HepG2 (cell line): ENCODE data around the gene CPNE1. TPM values are rescaled to one million over a fixed set of nuclear protein-coding genes. Genes with fewer than 3 reads are reported as not detected.

Experiments
- ATAC-seq: fragments of 200-7000 bp; cut with Tn5 transposase; 3 replicates; pipeline ENCODE4 v1.9.1; 2020; ENCODE audit warnings: mild to moderate bottlenecking, moderate library complexity
- BruUV-seq: library from RNA; stranded (reverse); fragments of 400-500 nt; replicated peaks from 2 replicates; lab custom pipeline; 2021; lab: Mats Ljungman, UMichigan
- CTCF ChIA-PET: fragments of 300-600 bp; formaldehyde crosslinking; extraction: SDS; loops from one replicate; lab custom pipeline; 2021; ENCODE audit warnings: low total read pairs, inconsistent platforms, low intra/inter-chr PET ratio; lab: Yijun Ruan, JAX
- POLR2A ChIA-PET: fragments of 350-600 bp; sonication (Branson Sonifier 250); formaldehyde crosslinking; loops from one replicate; lab custom pipeline; 2020; ENCODE audit warnings: antibody characterized with exemption, inconsistent platforms; lab: Yijun Ruan, JAX
- DNase-seq: peaks from one replicate; pipeline ENCODE4 v3.0.0-alpha.2; 2015; ENCODE audit warnings: low spot score
- FAIRE-seq: peaks from 3 replicates; lab custom pipeline; 2011; peaks lifted over from hg19 to GRCh38; lab: Jason Lieb, UNC
- H2AFZ ChIP-seq: one replicate; pipeline ENCODE4 v1.6.1; 2011; ENCODE audit warnings: low read length, inconsistent platforms
- H3K27ac ChIP-seq: fragments of 300-600 bp; 3 replicates; pipeline ENCODE4 v1.8.0; 2011; ENCODE audit warnings: mixed run types, mild to moderate bottlenecking, mixed read lengths, low read length, inconsistent platforms; ENCODE audit not compliant: insufficient read depth; ENCODE audit errors: extremely low read length
- H3K27me3 ChIP-seq, 2 experiments: fragments of 200-600 bp in 1 of 2; 2 replicates in 1 of 2; 3 replicates in 1 of 2; pipeline versions ENCODE4 v1.6.0 to v1.8.0; 2011; ENCODE audit warnings: low read length in 2 of 2, mild to moderate bottlenecking in 2 of 2, moderate library complexity in 2 of 2, inconsistent platforms in 1 of 2; ENCODE audit not compliant: insufficient read depth in 2 of 2, control insufficient read depth in 1 of 2
- H3K36me3 ChIP-seq, 2 experiments: fragments of 200-600 bp in 1 of 2; replicated peaks in 1 of 2; 2 replicates in 1 of 2; 3 replicates in 1 of 2; pipeline versions ENCODE4 v1.5.1 to v1.8.0; 2011; ENCODE audit warnings: low read length in 2 of 2, inconsistent platforms in 1 of 2; ENCODE audit not compliant: insufficient read depth in 2 of 2, control insufficient read depth in 1 of 2
- H3K4me1 ChIP-seq: 2 replicates; pipeline ENCODE4 v1.5.1; 2012; ENCODE audit warnings: low read length, inconsistent platforms; ENCODE audit not compliant: insufficient read depth
- H3K4me2 ChIP-seq: 2 replicates; pipeline ENCODE4 v1.6.0; 2011; ENCODE audit warnings: low read depth, low read length, inconsistent platforms
- H3K4me3 ChIP-seq, 3 experiments: fragments of 200-600 bp in 1 of 3; sonication (generic), shearing (Covaris generic) in 1 of 3; replicated peaks in 1 of 3; 2 replicates each; pipeline ENCODE4 v1.5.1; 2011 to 2016; ENCODE audit warnings: low read length in 3 of 3, inconsistent platforms in 2 of 3, low read depth in 2 of 3, mild to moderate bottlenecking in 2 of 3, control low read depth in 1 of 3, mixed read lengths in 1 of 3; ENCODE audit not compliant: insufficient read depth in 1 of 3
- H3K79me2 ChIP-seq: one replicate; pipeline ENCODE4 v1.6.1; 2011; ENCODE audit warnings: low read length, inconsistent platforms; ENCODE audit not compliant: insufficient read depth
- H3K9ac ChIP-seq: 2 replicates; pipeline ENCODE4 v1.6.0; 2011; ENCODE audit warnings: mild to moderate bottlenecking, low read depth, low read length, inconsistent platforms; ENCODE audit not compliant: insufficient read depth
- H3K9me3 ChIP-seq: 2 replicates; pipeline ENCODE4 v1.5.1; 2012; ENCODE audit warnings: mild to moderate bottlenecking, low read length
- H4K20me1 ChIP-seq: 2 replicates; pipeline ENCODE4 v1.6.0; 2011; ENCODE audit warnings: inconsistent platforms, mild to moderate bottlenecking, low read length, moderate library complexity; ENCODE audit not compliant: insufficient read depth
- GLI4 ChIP-seq: sonication (generic); formaldehyde crosslinking; IDR thresholded peaks from 2 replicates; pipeline ENCODE4 v1.5.1; 2020; ENCODE audit warnings: missing genetic modification reagents, mild to moderate bottlenecking, moderate library complexity, borderline replicate concordance
- HOXA7 ChIP-seq: sonication (generic); formaldehyde crosslinking; IDR thresholded peaks from 2 replicates; pipeline ENCODE4 v1.8.1; 2022; ENCODE audit warnings: mild to moderate bottlenecking, missing genetic modification reagents, moderate library complexity
- RBM22 ChIP-seq: fragments of 200-400 bp; formaldehyde crosslinking; optimal IDR thresholded peaks from 2 replicates; pipeline ENCODE3; 2017; ENCODE audit warnings: mild to moderate bottlenecking, low read length, moderate library complexity
- RFX3 ChIP-seq: IDR thresholded peaks from 2 replicates; pipeline ENCODE4 v1.6.1; 2016; ENCODE audit warnings: missing biosample characterization, missing genetic modification reagents
- ZBTB38 ChIP-seq: sonication (generic); formaldehyde crosslinking; IDR thresholded peaks from 2 replicates; pipeline ENCODE4 v1.5.1; 2020; ENCODE audit warnings: mild to moderate bottlenecking, missing genetic modification reagents
- ZC3H4 ChIP-seq: sonication (generic); formaldehyde crosslinking; IDR thresholded peaks from 2 replicates; pipeline ENCODE4 v1.4.0; 2020; ENCODE audit warnings: missing genetic modification reagents, borderline replicate concordance
- ZFY ChIP-seq: sonication (generic); formaldehyde crosslinking; IDR thresholded peaks from 2 replicates; pipeline ENCODE4 v1.4.0; 2020; ENCODE audit warnings: missing genetic modification reagents
- ZNF10 ChIP-seq: sonication (generic); formaldehyde crosslinking; IDR thresholded peaks from 2 replicates; pipeline ENCODE4 v1.4.0; 2020; ENCODE audit warnings: mild to moderate bottlenecking, low read depth, missing genetic modification reagents, borderline replicate concordance
- ZNF326 ChIP-seq: sonication (generic); formaldehyde crosslinking; IDR thresholded peaks from 2 replicates; pipeline ENCODE4 v1.4.0; 2020; ENCODE audit warnings: missing genetic modification reagents, borderline replicate concordance
- ZNF496 ChIP-seq: sonication (generic); formaldehyde crosslinking; IDR thresholded peaks from 2 replicates; pipeline ENCODE4 v1.8.1; 2023; ENCODE audit warnings: mild to moderate bottlenecking, moderate library complexity, missing genetic modification reagents; ENCODE audit not compliant: insufficient replicate concordance
- ZNF792 ChIP-seq: IDR thresholded peaks from 2 replicates; pipeline ENCODE4 v1.6.1; 2016
- WGBS: methylation state at CpG from one replicate; pipeline ENCODE4 v1.1.6; 2017; ENCODE audit warnings: low lambda C conversion rate; 5-methylcytosine and 5-hydroxymethylcytosine counted together
- in situ Hi-C: cut with HindIII; loops from 2 replicates; pipeline ENCODE4 v1.10.0; 2017; ENCODE audit warnings: low pct_unique_long_range_greater_than_20kb; ENCODE audit not compliant: extremely low pct_ligation_motif_present
- intact Hi-C: fragments of 100-400 bp; cut with micrococcal nuclease; formaldehyde crosslinking; loops from one replicate; pipeline ENCODE4 v1.10.0; 2022; ENCODE audit not compliant: unreplicated experiment
- polyA plus RNA-seq, 8 experiments: library from polyadenylated mRNA; depleted of rRNA in 3 of 8; stranded (reverse) in 7 of 8; unstranded in 1 of 8; fragments of >200 nt; fragmentation: Illumina TruSeq in 4 of 8; extraction: Trizol in 4 of 8; gene quantifications; 2 replicates each; pipeline versions ENCODE4 v1.2.1 to v1.2.3, GENCODE V29; 2011 to 2016; ENCODE audit warnings: low read depth in 4 of 8, missing spikeins in 1 of 8, mixed read lengths in 1 of 8; ENCODE audit not compliant: insufficient read depth in 1 of 8
- total RNA-seq, 5 experiments: library from RNA; depleted of rRNA; stranded (reverse); fragments of >200 nt; fragmentation: Illumina TruSeq; extraction: Trizol; gene quantifications; 2 replicates each; pipeline ENCODE4 v1.2.3, GENCODE V29; 2016; ENCODE audit warnings: low read depth in 1 of 5
- TF ChIP-seq, protein P1 (sequence below): IDR thresholded peaks from 2 replicates; pipeline ENCODE4 v1.6.1; 2016; ENCODE audit warnings: low read depth, borderline replicate concordance
- TF ChIP-seq, protein P2 (sequence below): sonication (generic); formaldehyde crosslinking; IDR thresholded peaks from 2 replicates; pipeline ENCODE4 v1.5.0; 2020; ENCODE audit warnings: missing genetic modification reagents, mild to moderate bottlenecking, borderline replicate concordance
- TF ChIP-seq, protein P3 (sequence below): IDR thresholded peaks from 2 replicates; pipeline ENCODE4 v1.6.1; 2016; ENCODE audit warnings: missing biosample characterization, missing genetic modification reagents, low read depth

Gene CPNE1
- total and polyA plus RNA-seq, 2 of the 13 experiments (the other 11 are each of a cell fraction or from before 2014, with no cell fraction given): 408 to 431 TPM

DNA sequence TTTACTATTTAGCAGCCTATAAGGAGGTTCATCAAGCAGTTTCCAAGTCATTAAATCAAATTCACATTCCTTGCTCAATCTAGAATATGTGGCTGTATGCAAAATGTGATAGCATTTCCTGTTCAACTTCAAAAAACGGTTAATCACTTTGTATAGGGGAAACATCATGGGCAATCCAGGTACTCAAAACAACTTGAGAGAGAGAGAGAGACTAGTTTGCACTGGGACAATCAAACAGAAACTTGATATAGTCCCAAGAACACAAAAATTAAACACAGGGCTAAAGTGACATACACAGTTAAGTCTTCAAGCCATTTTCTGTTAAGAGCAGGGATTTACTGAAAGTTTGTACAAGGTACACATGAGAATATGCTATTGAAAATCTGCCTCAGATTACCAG lies 7.4 kb downstream of the CPNE1 start:
- in situ Hi-C loops: no loop called here
- no peak overlapping the region for H2AFZ ChIP-seq
- no peaks in the 10 kb centered on the region for H3K9me3 ChIP-seq
- CTCF ChIA-PET: no interaction called here
- FAIRE-seq: no peak
- DNase-seq: no peak
- peaks cover 97% of the 10 kb centered on the region for H4K20me1 ChIP-seq
- H3K4me3 ChIP-seq: no peak overlapping the region
- intact Hi-C loops: no loop called here
- peaks cover 99% of the 10 kb centered on the region for H3K79me2 ChIP-seq
- H3K27ac ChIP-seq: no peak overlapping the region
- no peaks in the 10 kb centered on the region for H3K27me3 ChIP-seq
- peaks cover 51% of the 10 kb centered on the region for H3K4me1 ChIP-seq
- POLR2A ChIA-PET: interaction anchor here (0.9 to 2.3 kb wide), 3 partner anchors 21 to 85 kb away, joined by 4 read pairs; partner anchors contain the start of gene RBM39
- no peak for ATAC-seq
- H3K9ac ChIP-seq: no peak overlapping the region
- TF ChIP-seq GLI4 (CRISPR knock-in tag) (0 out of 2 replicates have a peak, but pooled peaks have one; percentile 13), HOXA7 (CRISPR knock-in tag) (no peak), ZNF792 (CRISPR knock-in tag) (0 out of 2 replicates have a peak, but pooled peaks have one; percentile 24), RFX3 (CRISPR knock-in tag) (0 out of 2 replicates have a peak, but pooled peaks have one; percentile 15)
- TF ChIP-seq, protein P1, sequence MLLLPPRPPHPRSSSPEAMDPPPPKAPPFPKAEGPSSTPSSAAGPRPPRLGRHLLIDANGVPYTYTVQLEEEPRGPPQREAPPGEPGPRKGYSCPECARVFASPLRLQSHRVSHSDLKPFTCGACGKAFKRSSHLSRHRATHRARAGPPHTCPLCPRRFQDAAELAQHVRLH (CRISPR knock-in tag): 0 out of 2 replicates have a peak, but pooled peaks have one; percentile 25
- no TSS peak for BruUV-seq
- 79% methylated on average over 1 of the region's 1 CpG for WGBS
- no peak overlapping the region for H3K4me2 ChIP-seq
- peaks cover 24 to 45% of the 10 kb centered on the region in 2 experiments for H3K36me3 ChIP-seq

DNA sequence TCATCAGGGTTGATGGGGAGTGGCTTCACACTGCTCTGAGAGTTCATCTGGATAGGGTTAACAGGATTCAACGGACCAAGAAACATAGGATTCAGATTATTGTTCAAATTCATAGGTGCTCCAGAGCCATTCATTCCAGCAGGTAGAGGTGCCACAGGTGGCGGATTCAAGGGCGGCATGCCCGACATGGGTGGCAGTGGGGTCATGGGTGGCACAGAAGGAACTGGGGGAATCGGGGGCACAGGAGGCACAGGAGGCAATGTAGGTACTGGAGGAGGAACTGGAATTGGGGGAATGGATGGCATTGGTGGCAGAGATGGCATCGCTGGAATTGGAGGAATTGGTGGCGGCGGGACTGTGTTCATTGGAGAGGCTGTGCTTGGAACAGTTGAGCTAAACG lies 10.3 kb downstream of the CPNE1 start:
- no peak overlapping the region for H2AFZ ChIP-seq
- no peak for DNase-seq
- H3K4me1 ChIP-seq: peaks cover 27% of the 10 kb centered on the region
- H3K36me3 ChIP-seq: peaks cover 26 to 59% of the 10 kb centered on the region in 2 experiments
- intact Hi-C loops: no loop called here
- no TSS peak for BruUV-seq
- no peaks in the 10 kb centered on the region for H3K9me3 ChIP-seq
- peaks cover 99% of the 10 kb centered on the region for H3K79me2 ChIP-seq
- in situ Hi-C loops: no loop called here
- ChIA-PET CTCF (no interaction called here), POLR2A (interaction anchor here (0.5 to 2.8 kb wide), 4 partner anchors 10 to 196 kb away, joined by 3 to 13 read pairs (median 6); partner anchors contain the start of genes CPNE1, RBM12 and RBM39)
- H3K9ac ChIP-seq: no peak overlapping the region
- WGBS: 97% methylated on average over 9 of the region's 9 CpGs
- no peaks in the 10 kb centered on the region for H3K27me3 ChIP-seq
- no peak for ATAC-seq
- no peak for FAIRE-seq
- no peak overlapping the region for H3K4me3 ChIP-seq
- H3K4me2 ChIP-seq: no peak overlapping the region
- H4K20me1 ChIP-seq: peaks cover 85% of the 10 kb centered on the region
- H3K27ac ChIP-seq: no peak overlapping the region
- 0 out of 2 replicates have a peak, but pooled peaks have one; percentile 70 for TF ChIP-seq ZC3H4 (CRISPR knock-in tag)
- TF ChIP-seq, protein P2, sequence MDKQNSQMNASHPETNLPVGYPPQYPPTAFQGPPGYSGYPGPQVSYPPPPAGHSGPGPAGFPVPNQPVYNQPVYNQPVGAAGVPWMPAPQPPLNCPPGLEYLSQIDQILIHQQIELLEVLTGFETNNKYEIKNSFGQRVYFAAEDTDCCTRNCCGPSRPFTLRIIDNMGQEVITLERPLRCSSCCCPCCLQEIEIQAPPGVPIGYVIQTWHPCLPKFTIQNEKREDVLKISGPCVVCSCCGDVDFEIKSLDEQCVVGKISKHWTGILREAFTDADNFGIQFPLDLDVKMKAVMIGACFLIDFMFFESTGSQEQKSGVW (CRISPR knock-in tag): no peak
- TF ChIP-seq ZNF326: no peak
- TF ChIP-seq ZFY (CRISPR knock-in tag): no peak
- TF ChIP-seq ZNF10 (CRISPR knock-in tag): no peak
- TF ChIP-seq RBM22: peak; percentile 3
- TF ChIP-seq, protein P3, sequence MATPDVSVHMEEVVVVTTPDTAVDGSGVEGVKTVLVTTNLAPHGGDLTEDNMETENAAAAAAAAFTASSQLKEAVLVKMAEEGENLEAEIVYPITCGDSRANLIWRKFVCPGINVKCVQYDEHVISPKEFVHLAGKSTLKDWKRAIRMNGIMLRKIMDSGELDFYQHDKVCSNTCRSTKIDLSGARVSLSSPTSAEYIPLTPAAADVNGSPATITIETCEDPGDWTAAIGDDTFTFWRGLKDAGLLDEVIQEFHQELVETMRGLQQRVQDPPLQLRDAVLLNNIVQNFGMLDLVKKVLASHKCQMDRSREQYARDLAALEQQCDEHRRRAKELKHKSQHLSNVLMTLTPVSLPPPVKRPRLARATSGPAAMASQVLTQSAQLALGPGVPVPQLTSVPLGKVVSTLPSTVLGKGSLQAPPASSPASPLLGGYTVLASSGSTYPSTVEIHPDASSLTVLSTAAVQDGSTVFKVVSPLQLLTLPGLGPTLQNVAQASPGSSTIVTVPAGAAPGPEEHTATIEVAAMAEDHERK (CRISPR knock-in tag): no peak
- 0 out of 2 replicates have a peak, but pooled peaks have one; percentile 8 for TF ChIP-seq ZBTB38
- TF ChIP-seq ZNF496 (CRISPR knock-in tag): no peak
